ENCODE measurements around the gene UBL5. TPM values are rescaled to one million over a fixed set of nuclear protein-coding genes. Genes with fewer than 3 reads are reported as not detected.
"Not testable (repeated sequence)": the region's sequence is repeated elsewhere in the genome, so short reads cannot be mapped to it uniquely, and the experiment has no call there.

Gene UBL5
- total RNA-seq, 1 donor from 2014 or later: 538 TPM

DNA sequence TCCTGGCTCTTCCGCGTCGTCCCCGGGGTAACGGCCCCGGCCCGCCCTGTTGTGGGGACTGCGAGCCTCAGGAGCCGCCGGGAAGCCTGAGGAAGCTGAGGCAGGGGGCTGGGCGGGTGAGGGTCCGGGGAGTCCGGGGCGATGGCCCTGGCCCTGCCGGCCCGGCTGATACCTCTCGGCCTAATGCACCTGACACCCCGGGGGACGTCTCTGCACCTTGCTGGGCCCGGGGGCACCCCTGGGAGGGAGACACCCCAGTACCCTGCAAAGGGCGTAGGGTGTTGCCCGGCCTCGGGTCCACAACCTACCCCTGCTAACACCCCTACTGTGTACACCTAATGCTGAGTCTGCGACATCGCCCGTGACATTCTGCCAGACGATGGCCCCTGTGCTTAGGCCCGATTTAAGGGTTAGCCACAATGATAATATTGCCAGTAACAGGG lies 7.8 kb downstream of the UBL5 start:
- peak overlapping the region; percentile 94 for H3K4me3 ChIP-seq
- H3K27me3 ChIP-seq (ENCODE audit: low read depth): no peaks in the 10 kb centered on the region
- peaks cover 48% of the 10 kb centered on the region for H3K4me1 ChIP-seq
- peak overlapping the region; percentile 79 for H3K27ac ChIP-seq (replicated peaks)
- no peak for TF ChIP-seq CTCF (IDR thresholded peaks at IDR 0.05; ENCODE audit: borderline replicate concordance)
- no peaks in the 10 kb centered on the region for H3K9me3 ChIP-seq (replicated peaks)
- no peak for DNase-seq
- intact Hi-C loops (cut with micrococcal nuclease): no loop called here
- H3K36me3 ChIP-seq: peaks cover 27% of the 10 kb centered on the region

DNA sequence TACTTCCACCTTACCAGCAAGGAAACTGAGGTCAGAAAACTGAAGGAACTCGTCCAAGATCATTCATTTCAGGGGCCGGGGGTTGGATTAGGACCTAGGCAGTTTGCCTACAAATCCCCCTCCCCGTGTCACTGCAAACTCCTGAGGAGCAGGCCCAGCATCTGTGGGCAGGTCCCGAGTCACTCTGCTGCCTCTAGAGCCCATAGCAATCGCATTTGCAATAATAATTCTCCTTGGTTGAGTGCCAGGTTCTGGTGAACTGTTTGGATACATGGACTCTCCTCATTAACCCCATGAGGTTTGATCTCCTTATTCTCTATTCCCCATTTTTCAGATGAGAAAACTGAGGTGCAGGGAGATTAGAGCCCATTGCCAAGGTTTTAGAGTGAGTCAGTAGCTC lies 8.3 kb downstream of the UBL5 start:
- H3K27ac ChIP-seq (replicated peaks): no peak overlapping the region
- intact Hi-C loops (cut with micrococcal nuclease): no loop called here
- peaks cover 29% of the 10 kb centered on the region for H3K36me3 ChIP-seq
- peaks cover 48% of the 10 kb centered on the region for H3K4me1 ChIP-seq
- no peaks in the 10 kb centered on the region for H3K9me3 ChIP-seq (replicated peaks)
- H3K27me3 ChIP-seq (ENCODE audit: low read depth): no peaks in the 10 kb centered on the region
- DNase-seq: no peak
- no peak for TF ChIP-seq CTCF (IDR thresholded peaks at IDR 0.05; ENCODE audit: borderline replicate concordance)
- H3K4me3 ChIP-seq: peak overlapping the region; percentile 94

GRCh38 chr19:9838324-9838723 lies 10.6 kb downstream of the UBL5 start:
- Histone ChIP-seq H3K36me3 (peaks cover 52% of the 10 kb centered on the region), H3K9me3 (replicated peaks) (no peaks in the 10 kb centered on the region), H3K4me3 (no peak overlapping the region), H3K4me1 (peaks cover 59% of the 10 kb centered on the region), H3K27me3 (ENCODE audit: low read depth) (no peaks in the 10 kb centered on the region), H3K27ac (replicated peaks) (no peak overlapping the region)
- no peak for TF ChIP-seq CTCF (IDR thresholded peaks at IDR 0.05; ENCODE audit: borderline replicate concordance)
- intact Hi-C loops (cut with micrococcal nuclease): no loop called here
- no peak for DNase-seq

- Histone ChIP-seq H3K9me3 (replicated peaks) (peaks cover 8% of the 10 kb centered on the region), H3K4me1 (peaks cover 57% of the 10 kb centered on the region), H3K4me3 (no peak overlapping the region), H3K36me3 (peaks cover 63% of the 10 kb centered on the region), H3K27me3 (ENCODE audit: low read depth) (no peaks in the 10 kb centered on the region), H3K27ac (replicated peaks) (no peak overlapping the region)
- no peak for TF ChIP-seq CTCF (IDR thresholded peaks at IDR 0.05; ENCODE audit: borderline replicate concordance)
- DNase-seq: no peak
- intact Hi-C loops (cut with micrococcal nuclease): no loop called here
These were observed 11.7 kb downstream of the UBL5 start for GRCh38 chr19:9839415-9839814.

DNA sequence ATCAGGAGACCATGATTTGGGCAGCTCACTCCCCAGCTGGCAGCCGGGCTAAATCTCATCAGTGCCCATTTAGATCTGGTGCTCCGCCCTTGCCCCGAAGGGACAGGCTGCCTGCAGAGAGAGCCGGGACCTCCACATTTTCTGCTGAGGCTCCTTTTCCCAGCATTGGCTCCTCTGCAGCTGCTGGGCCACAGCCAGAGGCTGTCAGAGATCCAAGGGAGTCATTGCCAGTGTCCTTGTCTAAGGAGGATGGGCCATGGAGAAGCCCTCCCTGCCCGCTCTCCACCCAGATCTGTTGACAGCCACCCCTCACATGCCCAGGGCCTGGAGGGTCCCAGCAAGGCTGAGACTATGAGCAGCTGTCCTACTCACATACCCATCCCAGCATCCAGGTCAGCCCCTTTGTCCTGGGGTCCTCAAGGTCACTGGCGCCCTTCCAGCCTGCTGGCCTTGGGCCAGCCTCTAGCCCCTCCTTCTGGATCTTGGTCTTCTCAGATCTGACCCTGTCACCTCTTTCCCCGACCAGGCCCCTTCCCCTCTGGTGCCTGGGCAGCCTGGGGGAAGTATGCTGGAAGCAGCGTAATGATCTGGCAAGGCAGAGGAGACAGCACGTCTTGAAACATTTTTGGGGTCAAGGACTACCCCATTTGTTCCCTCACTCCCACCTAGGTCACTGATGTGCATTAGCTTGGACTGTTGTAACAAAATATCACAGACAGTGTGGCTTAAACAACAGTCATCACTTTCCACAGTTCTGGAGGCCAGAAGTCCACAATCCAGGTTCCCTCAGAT lies 15.3 kb downstream of the UBL5 start:
- no peak overlapping the region for H3K27ac ChIP-seq (replicated peaks)
- intact Hi-C loops (cut with micrococcal nuclease): no loop called here
- H3K36me3 ChIP-seq: peaks cover 88% of the 10 kb centered on the region
- no peak for DNase-seq
- peaks cover 8% of the 10 kb centered on the region for H3K9me3 ChIP-seq (replicated peaks)
- no peaks in the 10 kb centered on the region for H3K27me3 ChIP-seq (ENCODE audit: low read depth)
- H3K4me3 ChIP-seq: no peak overlapping the region
- peaks cover 40% of the 10 kb centered on the region for H3K4me1 ChIP-seq
- TF ChIP-seq CTCF (IDR thresholded peaks at IDR 0.05; ENCODE audit: borderline replicate concordance): no peak

- H3K9me3 ChIP-seq (replicated peaks); H3K27ac ChIP-seq (replicated peaks); H3K4me3 ChIP-seq; intact Hi-C loops (cut with micrococcal nuclease); DNase-seq; H3K27me3 ChIP-seq (ENCODE audit: low read depth): not testable (repeated sequence)
- Histone ChIP-seq H3K4me1 (peaks cover 33% of the 10 kb centered on the region), H3K36me3 (peaks cover 88% of the 10 kb centered on the region)
These were observed 16.0 kb downstream of the UBL5 start for GRCh38 chr19:9843626-9844273.
